HG02885 (cell line): ENCODE data around the gene EXOC2.
"Not testable (repeated sequence)": the region's sequence is repeated elsewhere in the genome, so short reads cannot be mapped to it uniquely, and the experiment has no call there.

Experiments used
- ATAC-seq: cut with Tn5 transposase; IDR thresholded peaks from one replicate; pipeline ENCODE4 v1.9.1; 2021; ENCODE audit warnings: mild to moderate bottlenecking; ENCODE audit not compliant: unreplicated experiment, poor library complexity

Gene EXOC2

GRCh38 chr6:711925-712324, 19.0 kb upstream of the EXOC2 start:
- no peak for ATAC-seq

DNA sequence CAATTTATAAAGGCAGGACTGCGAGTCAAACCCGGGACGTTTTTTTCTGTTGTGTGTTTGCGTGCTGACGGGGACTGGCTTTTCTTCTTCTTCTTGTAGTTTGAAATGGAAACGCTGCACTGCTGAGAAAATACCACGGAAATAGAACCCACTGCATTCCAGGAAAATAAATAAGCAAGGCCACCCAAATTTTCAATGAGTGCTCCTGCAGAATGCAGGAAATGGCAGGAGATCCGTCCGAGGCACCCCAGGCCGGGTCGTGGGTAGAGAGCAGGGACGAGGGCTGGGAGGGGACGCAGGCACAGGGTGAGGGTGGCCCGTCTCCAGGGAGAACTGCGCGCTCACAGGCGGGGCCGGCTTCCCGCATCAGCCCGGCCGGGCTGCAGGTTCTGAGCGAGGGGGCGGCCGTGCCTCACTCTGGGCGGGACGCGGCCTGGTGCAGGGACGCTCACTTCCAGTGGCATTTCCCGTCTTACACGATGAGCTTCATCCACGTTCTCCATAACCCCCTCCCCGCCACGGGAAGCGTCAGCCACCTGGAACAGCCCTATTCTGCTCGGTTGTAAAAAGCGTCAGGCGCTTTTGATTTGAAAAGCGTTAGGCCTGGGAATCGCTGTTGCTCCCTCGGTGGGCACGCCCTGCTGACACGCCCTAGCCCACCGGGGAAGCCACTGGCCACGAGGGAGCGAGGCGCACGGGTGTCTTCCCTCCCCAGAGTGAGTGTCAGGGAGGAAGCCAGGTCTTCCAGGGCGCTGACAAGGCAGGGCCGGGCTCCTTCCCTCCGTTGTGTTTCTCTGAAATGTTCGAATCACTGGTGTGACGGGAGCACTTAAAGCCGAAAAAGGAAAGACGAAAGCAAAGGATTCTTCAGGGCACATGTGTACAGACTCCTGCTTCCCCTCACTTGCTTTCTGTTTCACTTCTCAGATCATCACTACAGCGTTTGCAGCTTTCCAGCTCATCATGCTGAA, 17.9 kb upstream of the EXOC2 start:
- ATAC-seq, result peak; percentile 88

- ATAC-seq, result no peak
Observed at GRCh38 chr6:709471-710056, 16.6 kb upstream of the EXOC2 start.

- ATAC-seq, result no peak
Observed at GRCh38 chr6:708237-708598, 15.3 kb upstream of the EXOC2 start.

- ATAC-seq, result no peak
Observed at GRCh38 chr6:707576-708236, 14.8 kb upstream of the EXOC2 start.

- no peak for ATAC-seq
Observed at GRCh38 chr6:706819-707381, 14.0 kb upstream of the EXOC2 start.

GRCh38 chr6:706146-706545, 13.2 kb upstream of the EXOC2 start:
- no peak for ATAC-seq

- ATAC-seq, result no peak
Observed at GRCh38 chr6:705047-705446, 12.1 kb upstream of the EXOC2 start.

- ATAC-seq, result no peak
Observed at GRCh38 chr6:704046-704445, 11.1 kb upstream of the EXOC2 start.

DNA sequence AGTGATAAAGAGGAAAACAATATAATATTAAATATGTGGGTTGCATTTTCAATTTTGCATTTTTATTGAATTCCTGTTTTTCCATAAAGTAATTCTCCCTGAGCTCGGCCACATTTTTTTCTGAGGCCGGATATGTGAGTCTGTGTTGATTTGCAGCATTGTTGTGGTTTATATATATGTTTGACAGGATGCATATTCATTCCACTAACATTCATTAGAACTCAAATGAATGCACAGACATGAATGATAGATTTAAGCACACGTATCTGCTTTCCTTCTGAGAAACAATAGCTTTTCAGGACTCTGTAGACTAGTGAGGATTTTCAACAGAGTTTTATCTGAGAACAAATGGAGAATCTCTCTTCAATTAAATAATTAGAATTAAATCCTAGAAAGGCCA, 10.6 kb upstream of the EXOC2 start:
- no peak for ATAC-seq

GRCh38 chr6:701700-702479, 9.0 kb upstream of the EXOC2 start:
- ATAC-seq, result no peak

GRCh38 chr6:701215-701614, 8.3 kb upstream of the EXOC2 start:
- ATAC-seq, result no peak

GRCh38 chr6:700490-700889, 7.6 kb upstream of the EXOC2 start:
- ATAC-seq, result no peak

DNA sequence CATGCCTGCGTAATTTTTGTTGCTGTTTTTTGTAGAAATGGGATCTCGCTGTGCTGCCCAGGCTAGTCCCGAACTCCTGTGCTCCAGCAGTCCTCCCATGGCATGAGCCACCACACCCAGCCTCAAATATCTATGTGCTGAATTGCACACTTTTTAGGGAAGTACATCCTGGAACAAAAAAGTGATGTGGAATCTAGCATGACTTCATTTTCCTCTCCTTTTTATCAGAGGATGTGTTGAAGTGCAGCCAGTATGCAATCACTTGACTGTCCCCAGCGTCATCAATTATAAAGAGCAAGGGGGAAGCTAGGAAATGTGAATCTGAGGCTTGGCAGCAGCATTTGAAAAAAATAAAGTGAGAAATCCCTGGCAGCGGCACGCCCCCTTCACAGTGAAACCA, 6.4 kb upstream of the EXOC2 start:
- ATAC-seq, result no peak

GRCh38 chr6:694431-695126, 1.6 kb upstream of the EXOC2 start:
- not testable (repeated sequence) for ATAC-seq

GRCh38 chr6:693723-694009, 727 bp upstream of the EXOC2 start:
- ATAC-seq, result no peak

GRCh38 chr6:692356-692851, 535 bp downstream of the EXOC2 start:
- ATAC-seq, result peak; percentile 75

DNA sequence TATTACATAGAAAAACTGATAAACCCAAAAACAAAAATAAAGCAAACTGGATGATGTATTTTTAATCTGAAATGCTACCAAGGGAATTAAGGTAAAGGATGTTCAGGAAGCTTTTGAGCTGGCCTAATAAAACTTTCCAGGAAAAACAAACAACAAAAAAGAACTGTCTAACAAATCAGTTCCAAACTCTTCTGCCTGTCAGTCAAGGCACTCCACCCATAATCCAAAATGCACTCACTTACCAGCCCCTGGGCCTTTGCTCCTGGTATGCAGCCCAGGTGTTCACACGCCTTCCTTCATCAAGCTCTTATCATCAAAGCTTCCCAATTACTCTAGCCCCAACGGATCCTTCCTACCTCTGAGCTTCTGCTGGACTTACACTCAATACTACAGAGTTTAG, 3.7 kb downstream of the EXOC2 start:
- no peak for ATAC-seq

GRCh38 chr6:686497-686896, 6.4 kb downstream of the EXOC2 start:
- ATAC-seq, result no peak
